HepG2 (cell line): ENCODE results near the gene PLEKHB2. TPM values are rescaled to one million over a fixed set of nuclear protein-coding genes. Genes with fewer than 3 reads are reported as not detected.

ENCODE experiments used
- KAT7 ChIP-seq: IDR thresholded peaks from 2 replicates; pipeline ENCODE4 v1.6.1; 2018; ENCODE audit warnings: borderline replicate concordance, missing compliant biosample characterization
- KDM5A ChIP-seq: fragments of 200-600 bp; sonication (generic); IDR thresholded peaks from 2 replicates; pipeline ENCODE4 v1.7.0; 2018; ENCODE audit warnings: antibody characterized with exemption, mild to moderate bottlenecking, low read length, borderline replicate concordance
- KDM5B ChIP-seq: sonication (generic); formaldehyde crosslinking; IDR thresholded peaks from 2 replicates; pipeline ENCODE4 v1.4.0; 2020; ENCODE audit warnings: missing genetic modification reagents, mild to moderate bottlenecking, borderline replicate concordance
- NPAS2 ChIP-seq: sonication (generic); formaldehyde crosslinking; IDR thresholded peaks from 2 replicates; pipeline ENCODE4 v1.8.0; 2022; ENCODE audit warnings: mild to moderate bottlenecking, missing genetic modification reagents, borderline replicate concordance
- PRPF4 ChIP-seq: fragments of 200-400 bp; formaldehyde crosslinking; IDR thresholded peaks from 2 replicates; pipeline ENCODE4 v1.6.1; 2016; ENCODE audit warnings: low read length, low read depth; ENCODE audit not compliant: poor library complexity, severe bottlenecking
- RBAK ChIP-seq: sonication (generic); formaldehyde crosslinking; IDR thresholded peaks from 2 replicates; pipeline ENCODE4 v1.5.1; 2020; ENCODE audit warnings: mild to moderate bottlenecking, missing genetic modification reagents
- SALL1 ChIP-seq: sonication (generic); formaldehyde crosslinking; IDR thresholded peaks from 2 replicates; pipeline ENCODE4 v1.8.0; 2022; ENCODE audit warnings: mild to moderate bottlenecking, missing genetic modification reagents
- SNAI1 ChIP-seq: sonication (generic); formaldehyde crosslinking; IDR thresholded peaks from 2 replicates; pipeline ENCODE4 v1.5.0; 2020; ENCODE audit warnings: mild to moderate bottlenecking, missing genetic modification reagents, borderline replicate concordance
- SUZ12 ChIP-seq: fragments of 150-350 bp; IDR thresholded peaks from 2 replicates; pipeline ENCODE4 v1.6.1; 2014; ENCODE audit warnings: low read depth, low read length
- YEATS4 ChIP-seq: sonication (generic); formaldehyde crosslinking; IDR thresholded peaks from 2 replicates; pipeline ENCODE4 v1.4.0; 2020; ENCODE audit warnings: missing genetic modification reagents, borderline replicate concordance
- ZNF230 ChIP-seq: sonication (generic); formaldehyde crosslinking; IDR thresholded peaks from 2 replicates; pipeline ENCODE4 v1.4.0; 2020; ENCODE audit warnings: mild to moderate bottlenecking, missing genetic modification reagents
- ZNF274 ChIP-seq: sonication (generic); formaldehyde crosslinking; IDR thresholded peaks from 2 replicates; pipeline ENCODE4 v1.5.1; 2020; ENCODE audit warnings: mild to moderate bottlenecking, missing genetic modification reagents
- ZNF780A ChIP-seq: sonication (generic); formaldehyde crosslinking; IDR thresholded peaks from 2 replicates; pipeline ENCODE4 v1.8.0; 2022; ENCODE audit warnings: mild to moderate bottlenecking, missing genetic modification reagents, moderate library complexity
- polyA plus RNA-seq, 8 experiments: library from polyadenylated mRNA; depleted of rRNA in 3 of 8; stranded (reverse) in 7 of 8; unstranded in 1 of 8; fragments of >200 nt; fragmentation: Illumina TruSeq in 4 of 8; extraction: Trizol in 4 of 8; gene quantifications; 2 replicates each; pipeline versions ENCODE4 v1.2.1 to v1.2.3, GENCODE V29; 2011 to 2016; ENCODE audit warnings: low read depth in 4 of 8, missing spikeins in 1 of 8, mixed read lengths in 1 of 8; ENCODE audit not compliant: insufficient read depth in 1 of 8
- total RNA-seq, 5 experiments: library from RNA; depleted of rRNA; stranded (reverse); fragments of >200 nt; fragmentation: Illumina TruSeq; extraction: Trizol; gene quantifications; 2 replicates each; pipeline ENCODE4 v1.2.3, GENCODE V29; 2016; ENCODE audit warnings: low read depth in 1 of 5
- TF ChIP-seq, protein P1 (sequence below): IDR thresholded peaks from 2 replicates; pipeline ENCODE4 v1.6.1; 2016; ENCODE audit warnings: mild to moderate bottlenecking, missing biosample characterization, missing genetic modification reagents
- TF ChIP-seq, protein P2 (sequence below): sonication (generic); formaldehyde crosslinking; IDR thresholded peaks from 2 replicates; pipeline ENCODE4 v1.9.0; 2022; ENCODE audit warnings: low read depth, missing genetic modification reagents
- TF ChIP-seq, protein P3 (sequence below): sonication (generic); formaldehyde crosslinking; conservative IDR thresholded peaks from 2 replicates; pipeline ENCODE4 v1.8.0; 2022; ENCODE audit warnings: mild to moderate bottlenecking, moderate library complexity, missing genetic modification reagents
- TF ChIP-seq, protein P4 (sequence below): sonication (generic); formaldehyde crosslinking; IDR thresholded peaks from 2 replicates; pipeline ENCODE4 v1.4.0; 2020; ENCODE audit warnings: missing genetic modification reagents, low read depth, mild to moderate bottlenecking, borderline replicate concordance
- TF ChIP-seq, protein P5 (sequence below): sonication (generic); formaldehyde crosslinking; conservative IDR thresholded peaks from 2 replicates; pipeline ENCODE4 v1.8.0; 2022; ENCODE audit warnings: missing genetic modification reagents
- TF ChIP-seq, protein P6 (sequence below): sonication (generic); formaldehyde crosslinking; IDR thresholded peaks from 2 replicates; pipeline ENCODE4 v1.4.0; 2020; ENCODE audit warnings: low read depth, mild to moderate bottlenecking, missing genetic modification reagents
- TF ChIP-seq, protein P7 (sequence below): sonication (generic); formaldehyde crosslinking; IDR thresholded peaks from 2 replicates; pipeline ENCODE4 v1.4.0; 2020; ENCODE audit warnings: missing genetic modification reagents; ENCODE audit errors: not compliant biosample characterization

PLEKHB2 gene
- total and polyA plus RNA-seq, 2 of the 13 experiments (the other 11 are each of a cell fraction or from before 2014, with no cell fraction given): 73.0 to 78.9 TPM

DNA sequence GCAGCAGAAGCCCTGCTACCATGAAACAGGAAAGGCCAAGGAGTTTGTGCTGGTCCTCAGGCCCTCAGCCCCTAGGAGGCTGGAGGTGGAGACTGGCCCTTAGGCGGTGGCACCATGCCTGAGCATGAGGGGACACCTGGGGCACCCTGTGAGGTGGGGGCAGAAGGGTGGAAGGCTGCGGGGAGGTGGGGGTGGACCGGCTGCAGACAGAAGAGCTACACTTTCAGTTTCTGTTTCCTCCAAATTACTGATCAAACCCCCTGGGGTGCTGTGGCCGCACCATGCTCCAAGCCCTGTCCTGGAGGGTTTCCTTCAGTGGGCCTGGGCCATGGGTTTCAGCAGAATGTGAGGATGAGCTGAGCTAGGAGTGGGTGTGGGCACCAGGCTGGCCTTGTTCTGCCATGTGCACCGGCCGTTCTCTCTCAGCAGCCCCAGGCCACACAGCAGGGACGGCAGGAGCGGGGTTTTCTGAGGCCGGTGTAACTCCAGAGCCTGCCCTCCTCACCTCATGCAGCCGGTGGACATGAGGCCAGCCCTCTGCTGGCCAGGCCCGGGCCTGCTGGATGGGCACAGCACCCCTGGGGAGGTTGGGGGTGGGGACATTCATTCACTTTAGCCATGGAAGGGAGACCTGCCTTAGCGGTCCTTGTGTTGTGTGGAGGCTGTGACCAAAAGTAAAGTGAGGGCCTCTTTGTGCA lies 51.5 kb downstream of the PLEKHB2 start (continued):
- TF ChIP-seq, protein P1, sequence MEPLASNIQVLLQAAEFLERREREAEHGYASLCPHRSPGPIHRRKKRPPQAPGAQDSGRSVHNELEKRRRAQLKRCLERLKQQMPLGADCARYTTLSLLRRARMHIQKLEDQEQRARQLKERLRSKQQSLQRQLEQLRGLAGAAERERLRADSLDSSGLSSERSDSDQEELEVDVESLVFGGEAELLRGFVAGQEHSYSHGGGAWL (CRISPR knock-in tag): no peak
- TF ChIP-seq YEATS4 (CRISPR knock-in tag): no peak
- TF ChIP-seq ZNF230: no peak
- TF ChIP-seq SNAI1: no peak
- TF ChIP-seq KAT7 (CRISPR knock-in tag): no peak
- TF ChIP-seq ZNF780A: no peak
- peak; percentile 54; the same call in 1 of the 2 replicates for TF ChIP-seq ZNF274 (CRISPR knock-in tag)
- TF ChIP-seq KDM5A: no peak
- TF ChIP-seq, protein P2, sequence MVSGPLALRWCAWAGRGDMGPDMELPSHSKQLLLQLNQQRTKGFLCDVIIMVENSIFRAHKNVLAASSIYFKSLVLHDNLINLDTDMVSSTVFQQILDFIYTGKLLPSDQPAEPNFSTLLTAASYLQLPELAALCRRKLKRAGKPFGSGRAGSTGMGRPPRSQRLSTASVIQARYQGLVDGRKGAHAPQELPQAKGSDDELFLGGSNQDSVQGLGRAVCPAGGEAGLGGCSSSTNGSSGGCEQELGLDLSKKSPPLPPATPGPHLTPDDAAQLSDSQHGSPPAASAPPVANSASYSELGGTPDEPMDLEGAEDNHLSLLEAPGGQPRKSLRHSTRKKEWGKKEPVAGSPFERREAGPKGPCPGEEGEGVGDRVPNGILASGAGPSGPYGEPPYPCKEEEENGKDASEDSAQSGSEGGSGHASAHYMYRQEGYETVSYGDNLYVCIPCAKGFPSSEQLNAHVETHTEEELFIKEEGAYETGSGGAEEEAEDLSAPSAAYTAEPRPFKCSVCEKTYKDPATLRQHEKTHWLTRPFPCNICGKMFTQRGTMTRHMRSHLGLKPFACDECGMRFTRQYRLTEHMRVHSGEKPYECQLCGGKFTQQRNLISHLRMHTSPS (CRISPR knock-in tag): 0 out of 2 replicates have a peak, but pooled peaks have one; percentile 27
- TF ChIP-seq, protein P3, sequence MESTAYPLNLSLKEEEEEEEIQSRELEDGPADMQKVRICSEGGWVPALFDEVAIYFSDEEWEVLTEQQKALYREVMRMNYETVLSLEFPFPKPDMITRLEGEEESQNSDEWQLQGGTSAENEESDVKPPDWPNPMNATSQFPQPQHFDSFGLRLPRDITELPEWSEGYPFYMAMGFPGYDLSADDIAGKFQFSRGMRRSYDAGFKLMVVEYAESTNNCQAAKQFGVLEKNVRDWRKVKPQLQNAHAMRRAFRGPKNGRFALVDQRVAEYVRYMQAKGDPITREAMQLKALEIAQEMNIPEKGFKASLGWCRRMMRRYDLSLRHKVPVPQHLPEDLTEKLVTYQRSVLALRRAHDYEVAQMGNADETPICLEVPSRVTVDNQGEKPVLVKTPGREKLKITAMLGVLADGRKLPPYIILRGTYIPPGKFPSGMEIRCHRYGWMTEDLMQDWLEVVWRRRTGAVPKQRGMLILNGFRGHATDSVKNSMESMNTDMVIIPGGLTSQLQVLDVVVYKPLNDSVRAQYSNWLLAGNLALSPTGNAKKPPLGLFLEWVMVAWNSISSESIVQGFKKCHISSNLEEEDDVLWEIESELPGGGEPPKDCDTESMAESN: 0 out of 2 replicates have a peak, but pooled peaks have one; percentile 31
- TF ChIP-seq NPAS2 (CRISPR knock-in tag): no peak
- TF ChIP-seq SUZ12: no peak
- TF ChIP-seq SALL1 (CRISPR knock-in tag): peak; percentile 44; the same call in 1 of the 2 replicates
- TF ChIP-seq, protein P4, sequence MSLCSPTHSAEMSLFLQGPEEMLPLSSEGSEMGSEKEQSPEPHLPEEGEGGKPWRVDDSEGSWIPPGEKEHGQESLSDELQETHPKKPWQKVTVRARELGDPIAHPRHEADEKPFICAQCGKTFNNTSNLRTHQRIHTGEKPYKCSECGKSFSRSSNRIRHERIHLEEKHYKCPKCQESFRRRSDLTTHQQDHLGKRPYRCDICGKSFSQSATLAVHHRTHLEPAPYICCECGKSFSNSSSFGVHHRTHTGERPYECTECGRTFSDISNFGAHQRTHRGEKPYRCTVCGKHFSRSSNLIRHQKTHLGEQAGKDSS (CRISPR knock-in tag): 0 out of 2 replicates have a peak, but pooled peaks have one; percentile 27
- TF ChIP-seq PRPF4: no peak
- TF ChIP-seq KDM5B: 0 out of 2 replicates have a peak, but pooled peaks have one; percentile 57
- TF ChIP-seq, protein P5, sequence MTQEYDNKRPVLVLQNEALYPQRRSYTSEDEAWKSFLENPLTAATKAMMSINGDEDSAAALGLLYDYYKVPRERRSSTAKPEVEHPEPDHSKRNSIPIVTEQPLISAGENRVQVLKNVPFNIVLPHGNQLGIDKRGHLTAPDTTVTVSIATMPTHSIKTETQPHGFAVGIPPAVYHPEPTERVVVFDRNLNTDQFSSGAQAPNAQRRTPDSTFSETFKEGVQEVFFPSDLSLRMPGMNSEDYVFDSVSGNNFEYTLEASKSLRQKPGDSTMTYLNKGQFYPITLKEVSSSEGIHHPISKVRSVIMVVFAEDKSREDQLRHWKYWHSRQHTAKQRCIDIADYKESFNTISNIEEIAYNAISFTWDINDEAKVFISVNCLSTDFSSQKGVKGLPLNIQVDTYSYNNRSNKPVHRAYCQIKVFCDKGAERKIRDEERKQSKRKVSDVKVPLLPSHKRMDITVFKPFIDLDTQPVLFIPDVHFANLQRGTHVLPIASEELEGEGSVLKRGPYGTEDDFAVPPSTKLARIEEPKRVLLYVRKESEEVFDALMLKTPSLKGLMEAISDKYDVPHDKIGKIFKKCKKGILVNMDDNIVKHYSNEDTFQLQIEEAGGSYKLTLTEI (CRISPR knock-in tag): no peak
- TF ChIP-seq, protein P6, sequence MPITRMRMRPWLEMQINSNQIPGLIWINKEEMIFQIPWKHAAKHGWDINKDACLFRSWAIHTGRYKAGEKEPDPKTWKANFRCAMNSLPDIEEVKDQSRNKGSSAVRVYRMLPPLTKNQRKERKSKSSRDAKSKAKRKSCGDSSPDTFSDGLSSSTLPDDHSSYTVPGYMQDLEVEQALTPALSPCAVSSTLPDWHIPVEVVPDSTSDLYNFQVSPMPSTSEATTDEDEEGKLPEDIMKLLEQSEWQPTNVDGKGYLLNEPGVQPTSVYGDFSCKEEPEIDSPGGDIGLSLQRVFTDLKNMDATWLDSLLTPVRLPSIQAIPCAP: no peak
- TF ChIP-seq RBAK (CRISPR knock-in tag): no peak
- TF ChIP-seq, protein P7, sequence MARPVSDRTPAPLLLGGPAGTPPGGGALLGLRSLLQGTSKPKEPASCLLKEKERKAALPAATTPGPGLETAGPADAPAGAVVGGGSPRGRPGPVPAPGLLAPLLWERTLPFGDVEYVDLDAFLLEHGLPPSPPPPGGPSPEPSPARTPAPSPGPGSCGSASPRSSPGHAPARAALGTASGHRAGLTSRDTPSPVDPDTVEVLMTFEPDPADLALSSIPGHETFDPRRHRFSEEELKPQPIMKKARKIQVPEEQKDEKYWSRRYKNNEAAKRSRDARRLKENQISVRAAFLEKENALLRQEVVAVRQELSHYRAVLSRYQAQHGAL (CRISPR knock-in tag): no peak
